MG63 (cell line): ENCODE measurements around the gene SYNE4. TPM values are rescaled to one million over a fixed set of nuclear protein-coding genes. Genes with fewer than 3 reads are reported as not detected.

Experiments
- total RNA-seq: library from RNA; depleted of rRNA; stranded (reverse); fragments of >200 nt; shearing (Covaris generic); gene quantifications from 2 replicates; pipeline ENCODE4 v1.2.3, GENCODE V29; 2014; ENCODE audit warnings: low replicate concordance; rRNA removed

Gene SYNE4
- total RNA-seq, 1 experiment from 2014 or later = 0.23 TPM

Other genes starting within 250 kb of the SYNE4 start
- 0.42 and 1.6 TPM in 2 replicates for gene ARHGAP33, start 233.2 kb downstream of the SYNE4 start, total RNA-seq
- gene PRODH2, start 196.0 kb downstream of the SYNE4 start, total RNA-seq = not detected in 2 replicates
- gene NPHS1, start 156.3 kb downstream of the SYNE4 start, total RNA-seq = not detected in 2 replicates
- 0.15 and 0.43 TPM in 2 replicates for gene KIRREL2, start 151.9 kb downstream of the SYNE4 start, total RNA-seq
- gene APLP1, start 140.2 kb downstream of the SYNE4 start, total RNA-seq = 19.1 and 32.5 TPM in 2 replicates
- gene NFKBID, start 108.3 kb downstream of the SYNE4 start, total RNA-seq = 0.81 and 2.1 TPM in 2 replicates
- not detected in 2 replicates for gene HCST, start 106.3 kb downstream of the SYNE4 start, total RNA-seq
- gene TYROBP, start 100.5 kb downstream of the SYNE4 start, total RNA-seq = not detected in 2 replicates
- gene LRFN3, start 72.4 kb downstream of the SYNE4 start, total RNA-seq = 2.3 and 2.9 TPM in 2 replicates
- 46.1 and 77.8 TPM in 2 replicates for gene SDHAF1, start 13.6 kb downstream of the SYNE4 start, total RNA-seq
- gene ALKBH6, start 5.4 kb upstream of the SYNE4 start, total RNA-seq = 25.1 and 26.1 TPM in 2 replicates
- not detected in 2 replicates for gene CLIP3, start 24.1 kb upstream of the SYNE4 start, total RNA-seq
- gene THAP8, start 45.5 kb upstream of the SYNE4 start, total RNA-seq = 0.72 and 2.1 TPM in 2 replicates
- gene WDR62, start 46.1 kb upstream of the SYNE4 start, total RNA-seq = 2.5 and 6.1 TPM in 2 replicates
- not detected in 2 replicates for gene OVOL3, start 102.3 kb upstream of the SYNE4 start, total RNA-seq
- 94.2 and 101 TPM in 2 replicates for gene POLR2I, start 106.1 kb upstream of the SYNE4 start, total RNA-seq
- gene TBCB, start 106.7 kb upstream of the SYNE4 start, total RNA-seq = 453 and 520 TPM in 2 replicates
- gene CAPNS1, start 131.3 kb upstream of the SYNE4 start, total RNA-seq = 415 and 505 TPM in 2 replicates
- gene COX7A1, start 143.6 kb upstream of the SYNE4 start, total RNA-seq = not detected in 2 replicates
- 3.0 and 3.9 TPM in 2 replicates for gene ZNF565, start 205.9 kb upstream of the SYNE4 start, total RNA-seq
- 42.5 and 89.2 TPM in 2 replicates for gene ZNF146, start 206.3 kb upstream of the SYNE4 start, total RNA-seq